ENCODE measurements around the gene OPN4.

GRCh38 chr10:86649471-86650150 lies 4.7 kb upstream of the OPN4 start:
- TF ChIP-seq HMGXB4 (CRISPR knock-in tag; IDR thresholded peaks at IDR 0.05; ENCODE audit: borderline replicate concordance), result no peak
- no peak for TF ChIP-seq ZFP36 (IDR thresholded peaks at IDR 0.05; ENCODE audit: borderline replicate concordance, partially characterized antibody)
- no peak for TF ChIP-seq CTCF (IDR thresholded peaks at IDR 0.05)
- no peak for TF ChIP-seq KDM5A (IDR thresholded peaks at IDR 0.05)
- no peak for TF ChIP-seq NR3C1 (IDR thresholded peaks at IDR 0.05)
- no peak for TF ChIP-seq RCOR1 (IDR thresholded peaks at IDR 0.05; ENCODE audit: low read depth, low read length)
- TF ChIP-seq SMC3 (IDR thresholded peaks at IDR 0.05), result no peak
- no peak for TF ChIP-seq ESRRA (IDR thresholded peaks at IDR 0.05; ENCODE audit: borderline replicate concordance, low read length)
- no peak for TF ChIP-seq POLR2A (IDR thresholded peaks at IDR 0.05; ENCODE audit: low read length)
- TF ChIP-seq MAX (IDR thresholded peaks at IDR 0.05), result no peak
- TF ChIP-seq KDM1A (IDR thresholded peaks at IDR 0.05; ENCODE audit: low read depth), result no peak

Measured in A549 (cell line).